HG02678 (cell line): ENCODE data around the gene TYK2.
"Not testable (repeated sequence)": the region's sequence is repeated elsewhere in the genome, so short reads cannot be mapped to it uniquely, and the experiment has no call there.

Experiments
- ATAC-seq: cut with Tn5 transposase; IDR thresholded peaks from one replicate; pipeline ENCODE4 v1.9.1; 2021; ENCODE audit warnings: mild to moderate bottlenecking, moderate library complexity; ENCODE audit not compliant: unreplicated experiment

Gene TYK2

DNA sequence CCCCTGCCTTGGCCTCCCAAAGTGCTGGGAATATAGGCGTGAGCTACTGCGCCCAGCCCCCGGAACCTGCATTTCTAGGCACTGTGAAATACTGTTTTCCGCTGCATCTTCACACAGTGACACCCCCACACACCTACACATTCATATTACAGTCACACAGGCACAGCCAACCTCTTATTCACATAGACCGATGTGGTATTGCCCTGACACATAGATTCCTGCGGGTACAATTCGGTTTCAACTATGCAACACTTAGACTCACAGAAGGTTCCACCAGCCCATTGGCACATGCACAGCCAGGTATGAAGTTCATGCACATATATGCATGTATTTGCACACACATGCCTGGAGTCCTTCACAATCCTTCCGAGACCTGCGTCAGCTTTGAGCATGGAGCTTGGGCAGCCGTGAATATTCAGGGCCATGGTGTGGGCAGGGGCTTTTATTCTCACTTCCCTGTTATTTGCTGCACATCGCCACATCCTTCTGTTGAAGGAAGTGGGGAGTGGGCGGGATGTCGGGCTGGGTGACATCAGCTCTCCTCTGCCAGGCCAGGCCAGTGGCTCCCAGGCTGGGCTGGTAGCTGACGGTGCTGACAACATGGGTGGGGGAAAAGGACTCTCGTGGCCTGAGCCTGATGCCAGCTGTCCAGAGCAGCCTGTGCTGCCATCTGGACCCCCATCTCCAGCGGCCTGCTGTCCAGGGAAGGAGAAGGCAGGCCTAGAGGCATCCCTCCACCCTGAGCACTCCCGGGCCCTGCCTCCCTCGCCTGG lies 28.3 kb upstream of the TYK2 start:
- ATAC-seq = no peak

GRCh38 chr19:10407096-10407495 lies 26.7 kb upstream of the TYK2 start:
- no peak for ATAC-seq

GRCh38 chr19:10406191-10406590 lies 25.8 kb upstream of the TYK2 start:
- no peak for ATAC-seq

GRCh38 chr19:10404888-10405820 lies 24.8 kb upstream of the TYK2 start:
- ATAC-seq = no peak

DNA sequence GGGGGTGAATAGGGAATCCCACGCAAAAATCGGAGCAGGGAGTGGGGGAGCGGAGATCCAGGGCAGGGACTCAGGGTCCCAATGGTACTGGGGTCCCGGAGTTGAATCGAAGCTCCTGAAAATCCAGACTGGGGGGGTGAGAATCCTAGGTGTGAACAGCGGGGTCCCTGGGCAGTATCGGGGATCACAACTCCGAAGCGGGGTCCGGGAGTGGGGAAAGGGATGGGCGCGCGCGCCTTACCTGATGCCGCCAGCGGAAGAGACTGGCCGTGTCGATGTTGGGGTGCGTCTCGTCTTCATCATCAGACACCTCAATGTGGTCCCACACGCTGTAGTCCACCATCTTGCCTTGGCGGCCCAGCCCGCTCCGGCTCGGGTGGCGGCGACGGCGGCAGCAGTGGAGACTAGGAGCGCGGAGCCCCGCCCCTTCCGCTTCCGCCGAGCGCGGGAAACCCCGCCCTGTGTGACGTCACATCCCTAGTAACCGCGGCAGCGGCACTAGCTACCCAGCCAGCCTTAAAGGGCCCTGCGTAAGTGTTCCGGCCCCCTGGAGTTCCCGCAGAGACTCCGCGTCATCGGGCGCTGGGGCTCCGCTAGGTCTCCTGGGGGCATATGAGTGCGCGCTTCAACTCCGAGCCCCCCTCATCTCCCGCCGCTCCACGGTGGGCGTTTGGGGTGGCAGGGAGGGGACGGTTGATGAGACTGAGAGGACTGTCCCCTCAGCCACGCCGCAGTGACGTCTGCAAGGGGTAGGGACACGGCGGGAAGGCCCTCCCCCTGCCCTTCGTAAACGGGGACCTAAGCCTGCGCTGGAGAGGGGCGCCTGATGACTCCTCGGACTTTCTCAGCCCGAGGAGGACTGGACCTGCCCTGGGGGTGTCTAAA lies 23.0 kb upstream of the TYK2 start, which contains the start of gene CDC37:
Gene CDC37 (minus strand): TSS at position 406 of the 885 bp plus-strand sequence. CDS start 63 bp downstream, at position 343.
- peak; percentile 81 for ATAC-seq

- no peak for ATAC-seq
These were observed 22.2 kb upstream of the TYK2 start for GRCh38 chr19:10402441-10403038.

DNA sequence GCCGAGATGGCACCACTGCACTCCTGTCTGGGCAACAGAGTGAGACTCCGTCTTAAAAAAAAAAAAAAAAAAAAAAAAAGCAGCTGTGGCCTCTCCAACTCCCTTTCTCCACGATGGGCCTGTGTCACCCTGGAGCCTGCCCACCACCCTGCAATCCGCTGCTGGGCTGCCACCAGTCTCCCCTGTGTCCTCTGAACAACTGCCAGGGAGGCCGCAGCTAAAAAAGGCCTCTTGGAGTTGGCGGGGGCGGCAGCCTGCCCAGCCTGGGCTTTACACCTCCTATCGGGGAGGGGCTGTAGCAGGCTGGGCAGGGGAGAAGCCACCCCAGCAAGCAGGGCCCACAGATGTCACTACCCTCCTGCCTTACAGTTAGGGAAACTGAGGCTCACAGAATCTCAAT lies 19.5 kb upstream of the TYK2 start:
- no peak for ATAC-seq

- ATAC-seq = not testable (repeated sequence)
These were observed 19.0 kb upstream of the TYK2 start for GRCh38 chr19:10399340-10399739.

- no peak for ATAC-seq
These were observed 18.4 kb upstream of the TYK2 start for GRCh38 chr19:10398819-10399218.

DNA sequence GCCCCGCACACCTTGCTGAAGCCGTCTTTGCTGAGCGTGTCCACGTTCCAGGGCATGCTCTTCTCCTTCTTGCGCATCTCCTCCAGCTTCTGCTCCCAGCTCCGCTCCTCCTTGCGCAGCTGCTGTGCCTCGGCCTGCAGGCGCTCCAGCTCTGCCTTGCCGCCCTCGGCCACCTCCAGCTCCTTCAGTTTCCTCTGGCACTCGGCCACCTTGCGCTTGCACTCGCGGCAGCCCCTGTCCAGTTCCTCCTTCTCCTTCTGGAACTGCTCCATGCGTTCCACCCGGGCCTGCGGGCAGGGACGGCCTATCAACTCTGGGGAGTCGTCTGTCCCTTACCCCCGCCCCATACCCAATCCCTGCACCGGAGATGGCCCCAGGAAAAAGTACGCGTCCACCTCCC lies 15.5 kb upstream of the TYK2 start:
- no peak for ATAC-seq

GRCh38 chr19:10395436-10395835 lies 15.1 kb upstream of the TYK2 start:
- ATAC-seq = no peak

GRCh38 chr19:10395003-10395402 lies 14.6 kb upstream of the TYK2 start:
- ATAC-seq = no peak

GRCh38 chr19:10393137-10393536 lies 12.8 kb upstream of the TYK2 start:
- no peak for ATAC-seq

GRCh38 chr19:10392120-10392519 lies 11.7 kb upstream of the TYK2 start:
- ATAC-seq = no peak

DNA sequence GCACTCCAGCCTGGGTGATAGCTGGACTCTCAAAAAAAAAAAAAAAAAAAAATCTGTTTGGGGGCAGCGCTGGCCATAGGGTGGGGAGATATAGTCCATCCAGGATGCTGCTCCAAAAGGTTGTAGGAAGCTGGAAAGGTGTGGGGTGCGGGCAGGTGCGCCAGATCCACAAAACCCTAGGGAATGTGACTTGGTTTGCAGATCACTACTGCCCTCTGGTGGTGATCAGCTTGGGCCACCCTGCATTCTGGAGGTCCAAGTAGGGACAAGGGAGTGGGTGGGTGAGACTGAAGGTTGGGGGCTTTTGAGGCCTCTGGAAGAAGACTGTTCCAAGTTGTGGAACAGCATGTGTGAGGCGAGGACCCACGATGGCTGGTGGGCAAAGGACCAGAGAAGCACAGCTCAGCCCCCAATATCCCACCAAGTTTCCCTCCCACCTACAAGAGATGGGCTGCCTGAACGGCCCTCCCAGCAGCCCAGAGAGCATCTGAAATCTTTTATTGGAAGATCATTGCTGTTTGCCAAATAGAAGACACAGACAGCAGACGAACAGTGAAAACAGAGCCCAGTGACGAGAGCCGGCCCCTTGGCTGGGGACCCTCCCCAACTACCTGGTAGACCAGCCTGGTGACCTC lies 10.4 kb upstream of the TYK2 start:
- ATAC-seq = no peak

DNA sequence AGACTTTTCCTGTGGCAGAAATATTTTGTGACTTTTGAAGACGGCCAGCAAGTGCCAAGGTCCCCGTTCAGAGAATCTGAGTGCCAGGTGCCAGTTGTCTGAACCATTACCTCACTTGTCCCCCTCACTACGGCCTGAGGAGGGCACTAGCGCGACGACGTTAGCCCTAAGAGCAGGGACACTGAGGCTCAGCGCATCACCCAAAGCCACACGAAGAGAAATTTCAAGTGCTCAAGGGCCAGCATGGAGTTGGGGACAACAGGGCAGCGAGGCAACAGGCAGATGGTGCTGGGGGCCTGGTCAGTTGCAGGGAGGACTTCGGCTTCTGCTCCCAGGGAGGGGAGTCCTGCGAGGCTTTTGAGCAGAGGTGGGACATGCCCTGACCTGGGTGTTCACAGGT lies 9.5 kb upstream of the TYK2 start:
- ATAC-seq = no peak

- no peak for ATAC-seq
These were observed 8.6 kb upstream of the TYK2 start for GRCh38 chr19:10388957-10389356.

DNA sequence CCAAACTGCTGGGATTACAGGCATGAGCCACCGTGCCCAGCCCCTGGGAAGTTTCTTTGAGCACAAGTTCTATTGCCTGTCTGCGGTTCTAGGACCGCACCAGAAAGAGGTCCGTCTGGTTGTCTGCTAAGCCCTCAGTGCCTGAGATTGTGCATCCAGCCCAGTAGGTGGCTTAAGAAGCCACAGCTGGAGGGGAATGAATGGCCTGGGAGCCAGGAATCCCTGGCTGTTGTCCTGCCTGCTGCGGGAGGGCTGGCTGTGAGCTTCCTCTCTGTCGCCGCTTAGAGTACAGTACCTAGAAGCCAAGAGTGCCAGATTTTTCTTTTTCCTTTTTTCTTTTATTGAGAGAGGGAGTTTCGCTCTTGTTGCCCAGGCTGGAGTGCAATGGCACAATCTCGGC lies 4.2 kb upstream of the TYK2 start:
- no peak for ATAC-seq

GRCh38 chr19:10383223-10383499 lies 2.8 kb upstream of the TYK2 start:
- not testable (repeated sequence) for ATAC-seq

DNA sequence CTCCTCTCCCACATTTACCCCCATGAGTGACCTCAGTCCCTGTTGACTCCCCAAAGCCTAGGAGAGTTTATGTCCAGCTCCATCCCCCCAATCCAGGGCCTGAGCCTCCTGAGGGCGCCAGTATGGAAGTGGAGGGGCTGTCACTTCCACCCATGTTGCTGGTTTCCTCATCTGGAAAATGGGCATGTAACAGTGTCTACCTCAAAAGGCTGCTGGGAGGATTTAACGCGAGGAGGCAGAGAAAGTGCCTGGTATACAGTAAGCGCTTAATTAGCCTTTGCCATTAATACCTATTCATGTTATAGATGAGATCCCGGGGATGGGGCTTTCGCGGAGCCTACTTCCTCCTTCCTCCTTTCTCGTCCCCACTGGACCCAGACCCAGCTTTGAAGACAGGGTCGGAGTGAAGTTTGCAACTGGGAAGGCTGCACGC lies 476 bp downstream of the TYK2 start:
- ATAC-seq = no peak
